Endometrium (tissue), 2 donors: Measurements from ENCODE around the gene CTDSP2.
"Not testable (repeated sequence)": the region's sequence is repeated elsewhere in the genome, so short reads cannot be mapped to it uniquely, and the experiment has no call there.

ENCODE experiments used
- FAIRE-seq: peaks from 2 replicates; lab custom pipeline; 2012; peaks lifted over from hg19 to GRCh38; lab: Jason Lieb, UNC
- donor health status: control.
- donor health status: control.

The CTDSP2 gene

DNA sequence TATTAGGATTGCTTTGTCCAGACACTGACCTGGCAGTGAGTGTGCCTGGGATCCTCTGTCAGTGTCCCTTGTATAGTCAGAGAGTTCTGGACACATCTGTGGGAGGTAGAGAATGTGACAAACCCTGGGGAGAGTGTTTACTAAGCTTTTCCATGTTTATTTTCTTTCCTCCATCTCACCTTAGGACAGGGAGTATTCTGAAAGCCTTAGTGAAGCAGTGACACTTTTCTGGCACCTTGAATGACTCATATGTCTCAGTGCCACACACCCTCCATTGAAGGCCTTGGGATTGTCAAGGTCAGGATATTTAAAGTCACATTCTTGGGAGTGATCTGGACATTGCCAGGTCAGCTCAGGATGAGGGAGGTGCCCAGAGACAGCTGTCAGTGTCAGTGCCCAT lies 34.9 kb upstream of the CTDSP2 start:
- FAIRE-seq = no peak

DNA sequence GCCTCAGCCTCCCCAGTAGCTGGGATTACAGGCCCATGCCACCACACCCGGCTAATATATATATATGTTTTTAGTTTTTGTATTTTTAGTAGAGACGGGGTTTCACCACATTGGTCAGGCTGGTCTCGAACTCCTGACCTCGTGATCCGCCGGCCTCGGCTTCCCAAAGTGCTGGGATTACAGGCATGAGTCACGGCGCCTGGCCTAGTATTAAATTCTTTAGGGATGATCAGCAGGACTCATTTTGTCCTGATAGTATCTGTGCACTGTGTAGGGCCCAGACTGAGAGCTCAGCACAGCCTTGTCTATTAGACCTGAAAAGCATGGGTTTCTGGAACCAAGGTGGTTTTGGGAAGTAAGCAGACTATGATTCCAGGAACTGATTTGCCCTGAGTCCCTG lies 34.5 kb upstream of the CTDSP2 start:
- not testable (repeated sequence) for FAIRE-seq

DNA sequence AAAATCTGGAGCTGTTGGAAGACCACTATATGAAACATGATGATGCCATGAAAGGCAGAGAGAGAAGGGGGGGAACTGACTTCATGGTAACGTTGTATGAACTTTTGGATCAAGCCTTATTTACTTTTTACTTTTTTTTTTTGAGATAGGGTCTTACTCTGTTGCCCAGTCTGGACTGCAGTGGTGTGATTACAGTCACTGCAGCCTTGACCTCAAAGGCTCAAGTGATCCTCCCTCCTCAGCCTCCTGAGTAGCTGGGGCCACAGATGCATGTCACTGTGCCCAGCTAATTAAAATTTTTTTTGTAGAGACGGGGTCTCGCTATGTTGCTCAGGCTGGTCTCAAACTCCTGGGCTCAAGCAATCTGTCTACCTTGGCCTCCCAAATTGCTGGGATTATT lies 31.3 kb upstream of the CTDSP2 start:
- no peak for FAIRE-seq

DNA sequence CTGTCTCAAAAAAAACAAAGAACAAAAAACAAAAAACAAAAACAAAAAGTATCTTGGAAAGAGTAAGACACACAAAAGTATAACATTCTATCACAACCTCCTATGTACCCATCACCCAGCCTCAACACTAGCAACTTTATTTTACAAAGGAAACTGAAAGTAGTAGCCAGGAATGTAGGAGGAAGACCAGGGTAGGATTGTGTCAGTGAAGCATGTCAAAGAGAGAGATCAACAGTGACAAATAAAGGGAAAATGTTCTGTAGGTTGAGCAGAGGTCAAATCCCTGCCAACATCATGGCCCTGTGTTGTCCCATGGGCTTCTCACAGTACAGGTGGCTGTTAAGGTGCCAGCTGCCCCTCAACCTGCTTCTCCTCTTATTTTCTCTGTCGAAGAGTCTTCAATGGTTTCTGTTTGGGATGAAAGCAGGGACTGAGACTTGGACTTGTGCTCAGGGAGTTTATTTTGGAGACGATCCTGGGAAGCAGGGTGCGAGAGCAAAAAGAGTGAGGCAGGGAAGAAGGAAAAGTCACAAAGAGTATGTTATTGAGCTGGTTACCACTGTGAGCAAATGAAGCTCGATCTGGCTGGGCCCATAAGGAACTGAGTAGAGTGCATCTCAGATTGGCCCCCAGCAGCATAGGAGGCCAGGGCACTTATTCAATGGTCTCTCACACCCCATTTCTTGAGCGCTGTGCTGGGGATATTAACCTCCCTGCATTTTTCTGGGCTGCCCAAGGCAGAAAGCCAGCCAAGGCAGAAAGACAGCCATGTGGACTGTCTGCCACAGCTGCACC lies 29.4 kb upstream of the CTDSP2 start:
- FAIRE-seq = no peak

DNA sequence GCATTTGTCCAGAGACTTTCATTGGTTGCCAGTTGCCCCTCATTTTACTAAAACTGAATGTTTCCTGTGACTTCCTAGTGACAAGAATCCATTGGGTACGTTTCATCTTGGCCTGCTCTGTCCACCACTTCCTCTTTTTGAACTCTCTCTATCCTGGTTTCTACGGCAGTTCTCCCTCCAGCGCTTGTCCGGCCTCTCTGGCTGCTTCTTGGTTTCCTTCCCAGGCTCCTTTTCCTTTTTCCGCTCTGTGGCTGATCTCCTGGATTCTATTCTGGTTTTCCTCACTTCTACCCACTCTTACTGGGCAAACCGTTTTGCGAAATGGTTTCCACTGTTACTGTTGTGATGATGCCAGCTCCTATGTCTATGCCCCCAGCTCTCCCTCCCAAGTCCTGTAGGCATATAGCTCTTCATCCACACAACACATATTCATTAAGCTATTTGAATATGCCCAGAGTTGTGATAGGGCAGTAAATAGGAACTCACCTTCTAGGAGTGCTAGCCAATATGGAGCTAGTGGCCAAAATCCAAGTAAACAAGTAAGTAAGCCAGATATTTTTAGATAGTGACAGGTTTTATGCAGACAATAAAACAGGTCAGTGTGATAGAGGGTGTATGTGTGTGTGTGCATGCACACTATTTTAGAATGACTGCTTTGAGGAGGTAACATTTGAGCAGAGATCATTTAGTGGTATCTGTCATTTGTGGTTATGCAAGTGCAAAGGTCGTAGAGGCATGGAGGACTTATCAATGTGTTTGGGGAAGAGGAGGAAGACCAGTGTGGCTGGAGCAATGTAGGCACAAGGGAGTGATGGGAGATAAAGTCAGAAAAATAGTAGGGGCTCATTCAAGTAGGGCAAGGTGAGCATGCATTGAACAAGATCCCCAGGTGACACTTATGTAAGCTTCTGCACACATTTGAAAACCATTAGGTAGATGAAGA lies 27.9 kb upstream of the CTDSP2 start:
- no peak for FAIRE-seq

DNA sequence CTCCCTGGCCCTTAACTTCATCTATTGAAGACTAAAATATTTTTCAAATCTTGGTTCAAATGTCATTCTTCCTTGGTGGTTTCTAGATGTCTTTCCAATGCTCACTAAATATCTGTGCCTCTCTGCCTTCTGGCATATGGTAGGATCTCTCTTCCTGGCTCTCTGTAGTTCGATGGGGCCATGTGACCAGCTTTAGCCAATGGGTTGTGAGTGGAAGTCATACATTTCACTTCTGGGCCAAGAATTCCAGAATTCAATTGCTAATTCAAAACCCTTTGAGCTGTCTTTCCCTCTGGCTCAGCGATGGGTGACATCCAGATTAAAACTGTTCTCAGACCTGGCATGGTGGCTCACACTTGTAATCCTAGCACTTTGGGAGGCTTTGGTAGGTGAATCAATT lies 25.8 kb upstream of the CTDSP2 start:
- no peak for FAIRE-seq

DNA sequence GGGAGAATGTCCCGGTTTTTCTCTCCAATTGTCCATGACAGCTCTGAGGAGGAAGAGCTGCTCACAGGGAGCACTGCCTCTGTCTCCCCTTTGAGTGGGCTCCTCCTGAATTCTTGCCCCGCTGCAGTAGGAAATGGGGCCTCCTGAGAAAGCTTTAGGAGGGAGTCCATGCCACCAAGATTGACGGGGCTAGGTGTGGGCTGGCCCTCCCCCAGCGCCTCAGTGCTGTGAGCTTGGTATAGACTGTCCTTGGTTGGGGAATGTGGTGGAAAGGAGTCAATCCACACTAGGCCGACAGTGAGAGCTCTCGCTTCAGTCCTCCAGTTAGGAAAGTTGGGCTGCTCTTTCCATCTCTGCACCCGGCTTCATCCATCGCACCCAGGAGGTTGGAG lies 23.4 kb upstream of the CTDSP2 start:
- FAIRE-seq = no peak

DNA sequence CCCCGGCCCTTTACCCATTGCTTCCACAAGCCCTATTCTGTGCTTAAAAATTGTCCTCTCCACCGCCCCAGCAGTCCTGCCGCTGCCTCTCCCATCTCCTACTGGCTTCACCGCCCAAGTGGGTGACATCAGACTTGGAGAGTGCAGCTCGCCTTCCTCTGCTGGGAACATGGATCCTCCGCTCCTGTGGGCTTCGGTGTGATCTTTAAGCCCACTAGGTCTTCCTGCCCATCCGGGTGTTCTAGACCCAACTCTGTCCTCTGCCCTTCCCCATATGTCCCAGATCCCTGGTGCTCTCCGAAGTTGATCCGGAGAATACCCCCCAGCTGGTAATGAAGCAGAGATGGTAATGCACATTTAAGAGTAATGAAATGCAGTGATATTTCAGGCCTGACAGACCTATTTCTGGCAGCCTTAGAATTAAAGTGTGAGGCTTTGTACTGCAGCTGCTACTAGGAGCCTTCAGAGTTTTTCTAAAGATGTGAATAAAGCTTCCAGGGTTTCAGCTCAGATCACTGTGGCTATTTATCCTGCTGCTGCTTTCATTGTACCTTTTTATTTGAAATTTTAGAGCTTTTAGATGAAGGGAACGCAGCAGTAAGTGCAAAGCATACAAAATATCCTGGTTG lies 22.9 kb upstream of the CTDSP2 start:
- FAIRE-seq = no peak

DNA sequence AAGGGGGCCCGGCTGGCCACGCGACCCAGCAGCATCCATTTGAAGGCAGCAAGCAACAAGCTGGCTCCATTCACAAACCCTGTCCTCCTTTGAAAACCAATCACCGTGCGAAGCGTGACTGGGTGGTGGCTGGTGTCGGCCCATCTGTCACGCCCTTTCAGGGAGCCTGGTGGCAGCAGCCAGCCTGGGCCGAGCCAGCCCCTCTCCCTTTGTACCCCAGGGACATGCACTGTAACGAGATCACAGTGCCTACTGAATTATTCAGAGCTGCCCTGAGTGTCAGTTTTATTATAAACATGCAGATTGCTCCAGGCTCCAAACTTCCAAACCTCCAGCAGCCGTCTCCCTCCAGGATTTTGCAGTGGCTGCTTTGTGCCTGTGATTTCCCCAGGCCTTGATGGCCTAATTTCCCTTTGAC lies 22.3 kb upstream of the CTDSP2 start:
- no peak for FAIRE-seq

DNA sequence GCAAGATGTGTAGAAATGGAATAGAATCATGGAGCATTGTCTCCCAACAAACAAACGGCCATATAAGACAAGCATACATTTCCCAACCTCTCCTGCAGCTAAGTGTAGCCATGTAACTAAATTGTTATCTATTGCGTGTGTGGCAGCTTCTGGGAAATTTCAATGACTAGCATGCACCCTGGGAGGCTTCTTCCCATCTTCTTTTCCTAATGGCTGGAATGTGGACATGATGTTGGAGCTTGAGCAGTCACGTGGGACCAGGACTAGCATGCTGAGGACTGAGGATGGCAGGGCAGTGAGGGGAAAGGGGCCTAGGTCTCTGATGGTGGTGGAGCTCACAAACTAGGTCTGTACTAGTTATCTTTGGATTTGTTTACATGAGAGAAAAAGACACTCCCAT lies 21.7 kb upstream of the CTDSP2 start:
- FAIRE-seq = no peak

DNA sequence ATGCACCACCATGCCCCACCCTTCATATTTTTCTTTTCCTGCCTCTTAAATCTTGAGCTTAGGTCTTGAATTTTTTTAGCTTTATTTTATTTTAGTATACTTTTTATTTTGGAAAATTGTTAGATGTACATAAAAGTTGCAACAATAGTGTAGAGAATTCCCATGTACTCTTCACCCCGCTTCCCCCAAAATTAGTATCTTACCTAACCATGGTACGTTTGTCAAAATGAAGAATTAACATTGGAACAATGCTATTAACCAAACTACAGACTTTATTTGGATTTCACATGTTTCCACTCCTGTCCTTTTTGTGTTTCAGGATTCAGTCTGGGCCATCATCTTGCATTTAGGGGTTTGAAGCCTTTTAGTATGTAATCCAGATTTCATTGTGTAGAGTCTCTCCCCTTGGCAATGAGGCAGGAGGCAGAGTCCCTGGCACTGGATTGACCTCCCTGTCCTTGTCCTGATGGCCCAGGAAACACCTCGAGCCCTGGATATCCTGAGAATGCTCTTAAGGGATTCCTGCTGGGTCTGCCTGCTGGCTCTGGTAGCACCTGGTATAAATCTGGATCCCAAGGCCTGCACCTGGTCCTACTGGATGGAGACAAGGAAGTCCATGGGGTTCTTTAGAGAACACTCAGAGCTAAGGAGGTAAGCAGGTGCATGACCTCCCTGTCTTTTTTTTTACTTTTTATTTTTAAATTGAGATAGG lies 19.9 kb upstream of the CTDSP2 start:
- no peak for FAIRE-seq

DNA sequence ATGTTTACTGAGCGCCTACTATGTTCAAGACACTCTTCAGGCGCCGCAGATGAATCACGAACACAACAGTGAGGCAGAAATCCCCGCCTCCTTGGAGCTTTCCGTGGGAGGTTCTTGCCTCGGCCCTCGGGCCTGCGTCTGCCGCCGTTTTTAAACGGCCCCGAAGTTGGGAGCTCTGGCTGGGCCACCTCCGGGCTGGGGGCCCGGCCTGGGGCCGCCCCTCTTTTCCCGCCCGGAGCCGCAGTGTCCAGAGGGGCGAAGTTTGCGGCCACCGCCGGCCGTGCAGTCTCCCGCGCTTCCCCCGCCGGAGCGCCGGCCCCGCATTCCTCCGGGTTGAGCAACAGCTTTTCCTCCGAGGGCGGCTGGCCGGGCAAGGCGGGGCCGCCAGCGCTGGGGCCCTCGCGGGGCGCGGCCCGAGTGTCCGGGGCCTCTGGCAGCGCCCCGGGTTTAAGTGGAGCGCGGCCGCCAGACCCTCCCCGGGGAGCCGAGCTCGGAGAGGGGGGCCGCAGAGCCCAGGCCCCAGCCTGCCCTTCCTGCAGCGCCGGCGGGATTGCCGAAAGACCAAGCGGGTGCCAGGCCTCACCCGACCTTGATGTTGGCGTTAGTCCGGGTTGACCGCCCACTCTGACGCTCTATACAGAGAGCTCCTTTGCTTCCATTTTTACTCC lies 18.7 kb upstream of the CTDSP2 start:
- no peak for FAIRE-seq

DNA sequence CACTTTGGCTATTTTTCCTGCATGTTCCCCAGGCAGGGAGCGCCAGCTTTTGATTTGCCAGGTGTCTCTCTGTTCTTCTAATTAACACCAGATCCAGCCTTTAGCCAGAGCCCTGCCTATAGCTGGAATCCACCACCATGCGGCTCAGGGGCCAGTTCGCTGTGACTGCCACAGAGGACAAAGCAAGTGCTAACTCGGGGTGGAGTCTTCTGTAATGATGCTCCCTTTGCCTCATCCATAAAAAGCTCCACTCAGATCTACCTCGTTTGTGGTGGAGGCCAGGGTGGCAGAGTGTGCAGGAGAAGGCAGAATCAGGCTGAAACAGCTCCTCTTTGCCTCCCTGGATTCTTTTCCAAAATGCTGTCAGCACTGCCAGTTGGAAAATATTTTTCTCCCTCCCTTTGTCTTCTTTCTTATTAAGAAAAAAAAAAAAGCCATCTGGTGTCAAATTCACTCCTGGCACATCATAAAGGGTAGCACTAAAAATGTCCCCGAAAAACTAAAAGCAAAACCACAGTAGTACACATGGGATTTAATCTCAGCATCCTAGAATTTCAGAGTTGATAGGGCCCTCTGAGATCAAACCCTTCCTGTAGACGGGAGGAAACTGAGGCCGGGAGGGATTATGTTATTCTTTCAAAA lies 18.0 kb upstream of the CTDSP2 start:
- no peak for FAIRE-seq

DNA sequence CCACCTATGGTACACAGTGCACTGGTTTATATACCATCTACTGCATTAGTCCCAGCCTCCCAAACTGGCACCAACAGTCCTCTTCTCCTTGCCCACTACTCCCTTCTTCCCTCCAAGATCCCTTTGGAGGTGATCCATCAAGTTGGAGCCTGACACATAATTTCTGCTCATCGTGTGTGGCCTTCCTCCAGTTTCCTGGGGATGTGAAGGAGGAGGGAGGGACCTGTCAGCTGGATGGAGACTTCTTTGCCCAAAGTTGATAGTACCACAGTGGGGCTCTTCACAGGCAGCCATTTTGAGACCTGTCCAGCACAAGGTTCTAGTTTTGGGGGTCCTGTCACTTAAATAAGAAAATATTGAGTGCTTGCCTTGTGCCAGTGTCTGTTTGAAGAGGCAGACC lies 17.1 kb upstream of the CTDSP2 start:
- FAIRE-seq = no peak

DNA sequence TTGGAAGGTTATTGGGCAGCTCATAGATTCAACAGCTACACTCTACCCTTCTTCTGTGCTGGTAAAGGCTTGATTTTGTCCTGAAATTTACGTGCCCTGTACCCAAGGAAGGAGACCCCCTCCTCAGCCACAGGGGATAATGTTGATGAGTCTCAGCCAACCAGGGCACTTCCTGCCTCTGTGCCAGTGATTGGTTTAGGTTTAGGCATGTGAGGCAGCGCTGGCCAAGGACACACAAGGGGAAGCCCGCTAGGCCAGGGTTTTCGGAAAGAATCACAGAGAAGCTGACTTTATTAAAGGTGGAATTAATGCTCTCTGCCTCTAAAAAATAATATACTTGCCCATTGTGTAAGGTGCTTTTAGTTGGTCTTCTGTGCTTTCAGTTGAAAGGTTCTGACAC lies 15.4 kb upstream of the CTDSP2 start:
- no peak for FAIRE-seq

DNA sequence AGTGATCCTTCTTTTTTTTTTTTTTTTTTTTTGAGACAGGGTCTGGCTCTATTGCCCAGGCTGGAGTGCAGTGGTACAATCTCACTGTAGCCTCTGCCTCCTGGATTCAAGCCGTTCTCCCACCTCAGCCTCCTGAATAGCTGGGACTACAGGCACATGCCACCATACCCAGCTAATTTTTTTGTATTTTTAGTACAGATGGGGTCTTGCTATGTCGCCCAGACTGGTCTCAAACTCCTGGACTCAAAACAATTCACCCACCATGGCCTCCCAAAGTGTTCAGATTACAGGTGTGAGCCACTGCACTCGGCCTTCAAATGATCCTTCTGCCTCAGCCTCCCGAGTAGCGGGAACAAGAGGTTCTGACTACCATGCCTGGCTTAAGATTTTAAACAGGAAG lies 14.4 kb upstream of the CTDSP2 start:
- FAIRE-seq = not testable (repeated sequence)

DNA sequence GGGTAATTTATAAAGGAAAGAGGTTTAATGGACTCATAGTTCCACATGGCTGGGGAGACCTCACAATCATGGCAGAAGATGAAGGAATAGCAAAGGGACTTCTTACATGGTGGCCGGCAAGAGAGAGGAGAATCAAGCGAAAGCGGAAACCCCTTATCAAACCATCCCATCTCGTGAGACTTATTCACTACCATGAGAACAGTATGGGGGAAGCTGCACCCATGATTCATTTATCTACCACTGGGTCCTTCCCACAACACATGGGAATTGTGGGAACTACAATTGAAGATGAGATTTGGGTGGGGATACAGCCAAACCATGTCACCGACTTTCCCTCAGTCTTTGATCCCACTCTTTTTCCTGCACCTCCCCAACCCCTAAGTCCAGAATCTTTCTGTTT lies 12.6 kb upstream of the CTDSP2 start:
- no peak for FAIRE-seq

DNA sequence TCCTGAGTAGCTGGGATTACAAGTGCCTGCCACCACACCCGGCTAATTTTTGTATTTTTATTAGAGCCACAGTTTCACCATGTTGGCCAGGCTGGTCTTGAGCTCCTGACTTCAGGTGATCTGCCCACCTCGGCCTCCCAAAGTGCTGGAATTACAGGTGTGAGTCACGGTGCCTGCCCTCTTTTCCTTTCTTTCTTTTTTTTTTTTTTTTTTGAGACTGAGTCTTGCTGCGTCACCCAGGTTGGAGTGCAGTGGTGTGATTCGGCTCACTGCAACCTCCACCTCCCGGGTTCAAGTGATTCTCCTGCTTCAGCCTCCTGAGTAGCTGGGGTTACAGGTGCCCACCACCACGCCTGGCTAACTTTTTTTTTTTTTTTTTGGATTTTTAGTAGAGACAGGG lies 11.6 kb upstream of the CTDSP2 start:
- not testable (repeated sequence) for FAIRE-seq

DNA sequence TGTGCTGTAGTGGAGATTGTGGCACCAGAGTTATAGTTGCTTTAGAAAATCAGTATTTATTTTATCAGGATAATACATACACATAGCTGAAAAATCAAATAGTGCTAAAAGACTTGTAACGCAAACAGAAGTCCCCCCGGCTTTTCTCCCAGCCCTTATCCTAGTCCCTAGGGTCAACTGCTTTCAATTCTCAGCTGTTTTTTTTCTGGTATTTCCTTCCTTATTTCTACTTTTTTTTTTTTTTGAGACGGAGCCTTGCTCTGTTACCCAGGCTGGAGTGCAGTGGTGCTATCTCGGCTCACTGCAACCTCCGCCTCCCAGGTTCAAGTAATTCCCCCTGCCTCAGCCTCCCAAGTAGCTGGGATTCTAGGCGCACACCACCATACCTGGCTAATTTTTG lies 8.4 kb upstream of the CTDSP2 start:
- no peak for FAIRE-seq

DNA sequence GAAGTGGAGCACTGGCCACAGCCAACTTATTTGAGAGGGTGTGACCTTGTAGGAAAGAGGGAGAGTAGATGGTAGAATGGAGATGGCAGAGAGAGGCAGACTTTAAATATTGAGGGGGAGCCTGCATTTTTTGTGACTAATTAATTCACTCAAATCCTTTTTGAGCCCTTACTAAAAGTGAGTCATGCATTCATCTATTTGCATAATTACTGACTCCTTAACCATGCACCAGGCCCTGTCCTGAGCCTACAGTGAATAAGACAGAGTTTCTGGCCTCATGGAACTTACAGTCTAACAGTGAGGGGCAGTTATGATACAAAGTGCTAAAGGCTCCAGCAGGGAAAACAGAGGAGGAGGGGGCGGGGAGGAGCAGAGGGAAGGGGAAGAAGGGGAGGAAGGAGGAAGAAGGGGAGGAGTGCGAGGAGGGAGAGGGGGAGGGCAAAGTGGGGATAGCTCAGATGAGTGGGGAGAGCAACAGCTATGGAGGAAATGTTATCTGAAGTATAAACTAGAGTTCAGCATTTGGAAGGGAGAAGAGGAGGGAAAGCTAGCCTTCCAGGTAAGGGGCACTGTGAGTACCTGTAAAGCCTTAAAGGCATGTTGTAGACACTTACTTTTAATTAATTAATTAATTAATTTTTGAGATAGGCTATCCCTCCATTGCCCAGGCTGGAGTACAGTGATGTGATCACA lies 7.5 kb upstream of the CTDSP2 start:
- no peak for FAIRE-seq
